K562 (cell line): ENCODE measurements around the gene RNASE13. TPM values are rescaled to one million over a fixed set of nuclear protein-coding genes. Genes with fewer than 3 reads are reported as not detected.
A peak's percentile ranks its signal among the peaks of the same experiment; 100 is the strongest.

ENCODE experiments used
- BACH1 ChIP-seq: fragments of 200-800 bp; sonication (Bioruptor generic); IDR thresholded peaks from 2 replicates; pipeline ENCODE4 v1.6.1; 2016; ENCODE audit warnings: missing genetic modification characterization, missing compliant biosample characterization
- BCL6 ChIP-seq: fragments of 250-450 bp; sonication (Bioruptor Pico); IDR thresholded peaks from 2 replicates; pipeline ENCODE4 v1.4.0; 2020
- BRD4 ChIP-seq: fragments of 200-600 bp; sonication (generic); IDR thresholded peaks from 2 replicates; pipeline ENCODE4 v1.6.1; 2017; ENCODE audit warnings: inconsistent platforms
- CBFA2T2 ChIP-seq: fragments of 450-650 bp; conservative IDR thresholded peaks from 2 replicates; pipeline ENCODE4 v1.6.1; 2017; ENCODE audit warnings: mild to moderate bottlenecking
- CBFB ChIP-seq: sonication (generic); formaldehyde crosslinking; IDR thresholded peaks from 2 replicates; pipeline ENCODE4 v1.4.0; 2020; ENCODE audit warnings: mild to moderate bottlenecking, missing genetic modification reagents
- FOXO4 ChIP-seq: fragments of 450-650 bp; formaldehyde crosslinking; IDR thresholded peaks from 2 replicates; pipeline ENCODE4 v1.4.0; 2020; ENCODE audit warnings: mild to moderate bottlenecking, moderate library complexity
- GABPB1 ChIP-seq: sonication (generic); formaldehyde crosslinking; IDR thresholded peaks from 2 replicates; pipeline ENCODE4 v1.8.0; 2022; ENCODE audit warnings: mild to moderate bottlenecking, missing genetic modification reagents
- HES1 ChIP-seq: fragments of 450-650 bp; IDR thresholded peaks from 2 replicates; pipeline ENCODE4 v1.6.1; 2016; ENCODE audit warnings: low read depth, mild to moderate bottlenecking, moderate library complexity
- HMG20B ChIP-seq: fragments of 250-450 bp; sonication (Bioruptor Pico); IDR thresholded peaks from 2 replicates; pipeline ENCODE4 v1.5.0; 2021; ENCODE audit warnings: mild to moderate bottlenecking
- HNRNPLL ChIP-seq: fragments of 200-400 bp; formaldehyde crosslinking; IDR thresholded peaks from 2 replicates; pipeline ENCODE4 v1.6.1; 2017; ENCODE audit warnings: low read length, low read depth, mild to moderate bottlenecking; ENCODE audit not compliant: poor library complexity, severe bottlenecking
- ILK ChIP-seq: fragments of 450-650 bp; IDR thresholded peaks from 2 replicates; pipeline ENCODE4 v1.6.1; 2016; ENCODE audit warnings: missing genetic modification characterization, low read depth, mild to moderate bottlenecking, missing compliant biosample characterization, moderate library complexity, borderline replicate concordance
- IRF9 ChIP-seq: fragments of 450-650 bp; IDR thresholded peaks from 2 replicates; pipeline ENCODE4 v1.6.1; 2016; ENCODE audit warnings: missing biosample characterization, missing genetic modification characterization
- POLR2A ChIP-seq: fragments of 450-650 bp; conservative IDR thresholded peaks from 2 replicates; pipeline ENCODE4 v1.6.1; 2016
- PRMT5 ChIP-seq: sonication (generic); formaldehyde crosslinking; IDR thresholded peaks from 2 replicates; pipeline ENCODE4 v1.5.0; 2020; ENCODE audit warnings: missing genetic modification reagents
- PYGO2 ChIP-seq: fragments of 450-650 bp; IDR thresholded peaks from 2 replicates; pipeline ENCODE4 v1.6.1; 2016; ENCODE audit warnings: mild to moderate bottlenecking, missing genetic modification characterization, moderate library complexity, missing compliant biosample characterization
- RBFOX2 ChIP-seq: fragments of 200-400 bp; formaldehyde crosslinking; IDR thresholded peaks from 2 replicates; pipeline ENCODE4 v1.6.1; 2017; ENCODE audit warnings: low read depth, mild to moderate bottlenecking, low read length, moderate library complexity
- SRF ChIP-seq, 2 experiments: fragments of 250-450, 450-650 bp in 1 of 2; sonication (Bioruptor Pico) in 1 of 2; sonication (generic) in 1 of 2; formaldehyde crosslinking; IDR thresholded peaks; 2 replicates each; pipeline versions ENCODE4 v1.5.0 to v1.5.1; 2020 to 2022; ENCODE audit warnings: mild to moderate bottlenecking in 1 of 2, missing genetic modification reagents in 1 of 2
- STAT5A ChIP-seq: IDR thresholded peaks from 2 replicates; pipeline ENCODE4 v1.6.1; 2012; ENCODE audit warnings: low read length, inconsistent platforms, borderline replicate concordance
- THRAP3 ChIP-seq: fragments of 450-650 bp; IDR thresholded peaks from 2 replicates; pipeline ENCODE4 v1.6.1; 2016; ENCODE audit warnings: mild to moderate bottlenecking, inconsistent platforms, borderline replicate concordance
- ZBTB1 ChIP-seq: sonication (generic); formaldehyde crosslinking; IDR thresholded peaks from 2 replicates; pipeline ENCODE4 v1.8.1; 2023; ENCODE audit warnings: missing genetic modification reagents, low read depth, mild to moderate bottlenecking, borderline replicate concordance
- ZBTB26 ChIP-seq: fragments of 450-650 bp; formaldehyde crosslinking; IDR thresholded peaks from 2 replicates; pipeline ENCODE4 v1.4.0; 2022; ENCODE audit warnings: missing genetic modification characterization
- ZNF165 ChIP-seq: fragments of 250-450 bp; sonication (Bioruptor Pico); IDR thresholded peaks from 2 replicates; pipeline ENCODE4 v1.4.0; 2020; ENCODE audit warnings: borderline replicate concordance
- ZNF384 ChIP-seq: IDR thresholded peaks from 2 replicates; pipeline ENCODE4 v1.6.1; 2012; ENCODE audit warnings: low read depth, low read length, improper control_type of control experiment
- ZNF77 ChIP-seq: fragments of 250-450 bp; sonication (Bioruptor Pico); IDR thresholded peaks from 2 replicates; pipeline ENCODE4 v1.5.0; 2020
- polyA plus RNA-seq, 8 experiments: library from polyadenylated mRNA; depleted of rRNA in 4 of 8; stranded (reverse) in 5 of 8; unstranded in 3 of 8; fragments of >200 nt; fragmentation: Nextera tagmentation in 2 of 8; fragmentation: Illumina TruSeq in 1 of 8; extraction: Ambion mirVana in 2 of 8; extraction: Trizol in 1 of 8; gene quantifications; 2 replicates each; pipeline versions ENCODE4 v1.2.1 to v1.2.3, GENCODE V29; 2011 to 2014; ENCODE audit warnings: inconsistent platforms in 1 of 8, missing spikeins in 1 of 8
- total RNA-seq, 7 experiments: library from RNA; depleted of rRNA in 6 of 7; stranded (reverse); fragments of >200 nt in 6 of 7; fragmentation: Illumina TruSeq in 2 of 7; extraction: Trizol in 2 of 7; gene quantifications; 2 replicates each; pipeline versions ENCODE4 v1.2.1 to v1.2.3, GENCODE V29; 2011 to 2021; ENCODE audit warnings: low replicate concordance in 1 of 7
- TF ChIP-seq, protein P1 (sequence below), 2 experiments: IDR thresholded peaks; 2 replicates each; pipeline ENCODE4 v1.6.1; 2011; ENCODE audit warnings: borderline replicate concordance in 1 of 2, control low read depth in 1 of 2, low read depth in 1 of 2, low read length in 1 of 2, mild to moderate bottlenecking in 1 of 2, mixed read lengths in 1 of 2, moderate library complexity in 1 of 2; ENCODE audit not compliant: insufficient read depth in 1 of 2, insufficient read length in 1 of 2, poor library complexity in 1 of 2, severe bottlenecking in 1 of 2; ENCODE audit errors: extremely low read depth in 1 of 2
- TF ChIP-seq, protein P2 (sequence below): fragments of 250-450 bp; sonication (Bioruptor Pico); IDR thresholded peaks from 2 replicates; pipeline ENCODE4 v1.8.0; 2021; ENCODE audit warnings: borderline replicate concordance, mild to moderate bottlenecking, moderate library complexity; ENCODE audit not compliant: poor library complexity, severe bottlenecking

RNASE13 gene
- total and polyA plus RNA-seq, 9 of the 15 experiments (the other 6 are each of a cell fraction or from before 2014, with no cell fraction given) = not detected

DNA sequence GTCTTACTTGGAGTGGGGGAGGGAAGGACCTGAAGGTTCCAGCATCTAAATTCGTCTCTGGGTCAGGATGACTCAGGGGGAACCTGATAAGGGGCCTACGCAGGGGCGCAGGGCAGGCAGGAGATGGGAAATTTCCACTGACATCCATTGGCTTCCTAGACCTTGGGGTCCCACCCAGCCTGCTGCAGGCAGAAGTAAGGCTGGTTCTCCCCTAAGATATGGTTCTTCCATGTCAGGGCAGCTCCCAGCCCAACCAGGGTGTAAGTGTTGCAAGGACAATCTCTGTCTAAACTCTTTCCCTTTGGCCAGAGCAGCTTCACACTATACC, 7.7 kb downstream of the RNASE13 start (continued):
- TF ChIP-seq, protein P1, sequence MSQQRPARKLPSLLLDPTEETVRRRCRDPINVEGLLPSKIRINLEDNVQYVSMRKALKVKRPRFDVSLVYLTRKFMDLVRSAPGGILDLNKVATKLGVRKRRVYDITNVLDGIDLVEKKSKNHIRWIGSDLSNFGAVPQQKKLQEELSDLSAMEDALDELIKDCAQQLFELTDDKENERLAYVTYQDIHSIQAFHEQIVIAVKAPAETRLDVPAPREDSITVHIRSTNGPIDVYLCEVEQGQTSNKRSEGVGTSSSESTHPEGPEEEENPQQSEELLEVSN (IDR thresholded peaks at IDR 0.05; ENCODE audit: borderline replicate concordance in 1 of 2, extremely low read depth in 1 of 2, insufficient read depth in 1 of 2, insufficient read length in 1 of 2, low read depth in 1 of 2, low read length in 1 of 2, poor library complexity in 1 of 2, severe bottlenecking in 1 of 2) = peak in 1 of 2 experiments; percentile 44
- TF ChIP-seq CBFA2T2 = no peak
- no peak for TF ChIP-seq PYGO2
- TF ChIP-seq ZNF165 (CRISPR knock-in tag) = no peak
- TF ChIP-seq HES1 = no peak
- no peak for TF ChIP-seq HNRNPLL
- no peak for TF ChIP-seq RBFOX2
- TF ChIP-seq SRF (CRISPR knock-in tag; IDR thresholded peaks at IDR 0.05) = no peak
- TF ChIP-seq ZNF77 = no peak
- TF ChIP-seq BCL6 (CRISPR knock-in tag) = no peak
- no peak for TF ChIP-seq GABPB1
- TF ChIP-seq STAT5A = no peak
- no peak for TF ChIP-seq IRF9 (tag)
- TF ChIP-seq FOXO4 (CRISPR knock-in tag) = no peak
- no peak for TF ChIP-seq CBFB (CRISPR knock-in tag)
- no peak for TF ChIP-seq BACH1 (tag)
- TF ChIP-seq ZBTB1 (CRISPR knock-in tag) = no peak
- TF ChIP-seq HMG20B (CRISPR knock-in tag) = no peak
- TF ChIP-seq BRD4 = no peak
- TF ChIP-seq POLR2A = no peak
- no peak for TF ChIP-seq ZNF384
- no peak for TF ChIP-seq ILK (tag)
- TF ChIP-seq, protein P2, sequence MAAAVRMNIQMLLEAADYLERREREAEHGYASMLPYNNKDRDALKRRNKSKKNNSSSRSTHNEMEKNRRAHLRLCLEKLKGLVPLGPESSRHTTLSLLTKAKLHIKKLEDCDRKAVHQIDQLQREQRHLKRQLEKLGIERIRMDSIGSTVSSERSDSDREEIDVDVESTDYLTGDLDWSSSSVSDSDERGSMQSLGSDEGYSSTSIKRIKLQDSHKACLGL = no peak
- no peak for TF ChIP-seq PRMT5 (CRISPR knock-in tag)
- no peak for TF ChIP-seq ZBTB26 (CRISPR knock-in tag)
- no peak for TF ChIP-seq THRAP3
